ENCODE data around the gene PRKAG1.

- TF ChIP-seq CTCF (IDR thresholded peaks at IDR 0.05) (no peak), EZH2 (IDR thresholded peaks at IDR 0.05; ENCODE audit: borderline replicate concordance, insufficient read depth, low read depth, low read length, poor library complexity, severe bottlenecking) (no peak)
Observed at GRCh38 chr12:49055092-49055491, 36.5 kb upstream of the PRKAG1 start.

All from B cell (primary cell).